Uterus (tissue), 4 donors: ENCODE measurements around the gene SLC4A4. TPM values are rescaled to one million over a fixed set of nuclear protein-coding genes. Genes with fewer than 3 reads are reported as not detected.

ENCODE experiments used
- DNase-seq, 2 donors: peaks; one replicate each; pipeline ENCODE4 v3.0.0-alpha.2; 2019 to 2020
- H3K27ac ChIP-seq, 2 donors: fragments of 200-600 bp; sonication (generic); 1 replicate in 1 of 2; 2 replicates in 1 of 2; pipeline ENCODE4 v1.5.1; 2016 to 2018
- H3K27me3 ChIP-seq, 2 donors: fragments of 200-600 bp; sonication (generic); one replicate each; pipeline ENCODE4 v1.5.1; 2018 to 2019; ENCODE audit warnings: control low read depth in 1 of 2
- H3K36me3 ChIP-seq, 2 donors: fragments of 200-600 bp; sonication (generic); one replicate each; pipeline ENCODE4 v1.5.1; 2019; ENCODE audit warnings: control low read depth in 1 of 2
- H3K4me1 ChIP-seq, 2 donors: fragments of 200-600 bp; sonication (generic); one replicate each; pipeline ENCODE4 v1.5.1; 2018 to 2019; ENCODE audit warnings: control low read depth in 1 of 2
- H3K4me3 ChIP-seq, 2 donors: fragments of 200-600 bp; sonication (generic); 1 replicate in 1 of 2; 2 replicates in 1 of 2; pipeline ENCODE4 v1.5.1; 2018 to 2019; ENCODE audit warnings: mild to moderate bottlenecking in 1 of 2
- H3K9me3 ChIP-seq, 2 donors: fragments of 200-600 bp; sonication (generic); one replicate each; pipeline ENCODE4 v1.5.1; 2019; ENCODE audit warnings: control low read depth in 1 of 2
- CTCF ChIP-seq, 4 experiments: fragments of 200-600 bp in 2 of 4; fragments of 450-650 bp in 2 of 4; sonication (generic) in 2 of 4; IDR thresholded peaks; one replicate each; pipeline ENCODE4 v1.5.1; 2016 to 2019; ENCODE audit warnings: antibody characterized with exemption in 4 of 4, mild to moderate bottlenecking in 2 of 4, moderate library complexity in 1 of 4
- POLR2A ChIP-seq, 2 donors: fragments of 450-650 bp; IDR thresholded peaks; one replicate each; pipeline ENCODE4 v1.6.1; 2016; ENCODE audit warnings: antibody characterized with exemption in 2 of 2, mild to moderate bottlenecking in 1 of 2, moderate library complexity in 1 of 2
- intact Hi-C: fragments of 100-400 bp; cut with DNase I; formaldehyde crosslinking; loops from one replicate; pipeline ENCODE4 v1.15.1; 2023; ENCODE audit warnings: low total_unique reads
- total RNA-seq, 4 donors: library from RNA; depleted of rRNA in 3 of 4; stranded (reverse); fragments of >200 nt in 3 of 4; gene quantifications; one replicate each; pipeline versions ENCODE4 v1.1.0 to v1.2.4, GENCODE V29; 2014 to 2023
- donor health status: DM: yes; HTN: yes; CAD: no.

Gene SLC4A4
- 1 to 10 TPM in 2 of 4 donors, under 1 TPM in 2; 0.29 to 9.0 (median 0.87) TPM for total RNA-seq

- H3K4me3 ChIP-seq: no peak within 1 kb of the TSS
- intact Hi-C loops: no loop called here
- no peak for DNase-seq
- no peak for TF ChIP-seq POLR2A (IDR thresholded peaks at IDR 0.05)
- no peak for TF ChIP-seq CTCF (IDR thresholded peaks at IDR 0.05)
- no peak within 1 kb of the TSS for H3K27ac ChIP-seq
- no peaks in the 10 kb centered on the region for H3K9me3 ChIP-seq
- H3K4me1 ChIP-seq: no peaks in the 10 kb centered on the region
- H3K36me3 ChIP-seq: no peaks in the 10 kb centered on the region
- no peaks in the 10 kb centered on the region for H3K27me3 ChIP-seq
Measured at GRCh38 chr4:71338846-71339593, at the start of gene SLC4A4. Gene SLC4A4 (plus strand): TSS chr4:71339020.

- H3K36me3 ChIP-seq: no peaks in the 10 kb centered on the region
- no peak overlapping the region for H3K27ac ChIP-seq
- H3K4me1 ChIP-seq: no peaks in the 10 kb centered on the region
- no peak for TF ChIP-seq POLR2A (IDR thresholded peaks at IDR 0.05)
- no peaks in the 10 kb centered on the region for H3K9me3 ChIP-seq
- no peaks in the 10 kb centered on the region for H3K27me3 ChIP-seq
- no peak for DNase-seq
- intact Hi-C loops: no loop called here
- no peak overlapping the region for H3K4me3 ChIP-seq
Measured at GRCh38 chr4:71290074-71290473, 48.7 kb upstream of the SLC4A4 start.

GRCh38 chr4:71290476-71290875 lies 48.3 kb upstream of the SLC4A4 start:
- no peak for DNase-seq
- no peaks in the 10 kb centered on the region for H3K27me3 ChIP-seq
- H3K27ac ChIP-seq: no peak overlapping the region
- no peaks in the 10 kb centered on the region for H3K36me3 ChIP-seq
- TF ChIP-seq CTCF (IDR thresholded peaks at IDR 0.05) (no peak), POLR2A (IDR thresholded peaks at IDR 0.05) (no peak)
- H3K4me1 ChIP-seq: no peaks in the 10 kb centered on the region
- H3K4me3 ChIP-seq: no peak overlapping the region
- intact Hi-C loops: no loop called here
- no peaks in the 10 kb centered on the region for H3K9me3 ChIP-seq

- TF ChIP-seq CTCF (IDR thresholded peaks at IDR 0.05) (no peak), POLR2A (IDR thresholded peaks at IDR 0.05) (no peak)
- intact Hi-C loops: no loop called here
Measured at GRCh38 chr4:71292228-71292627, 46.6 kb upstream of the SLC4A4 start.

GRCh38 chr4:71293705-71294104 lies 45.1 kb upstream of the SLC4A4 start:
- intact Hi-C loops: no loop called here
- no peaks in the 10 kb centered on the region for H3K36me3 ChIP-seq
- H3K27ac ChIP-seq: no peak overlapping the region
- TF ChIP-seq CTCF (IDR thresholded peaks at IDR 0.05) (no peak), POLR2A (IDR thresholded peaks at IDR 0.05) (no peak)
- no peak for DNase-seq
- no peaks in the 10 kb centered on the region for H3K9me3 ChIP-seq
- H3K4me3 ChIP-seq: no peak overlapping the region
- no peaks in the 10 kb centered on the region for H3K27me3 ChIP-seq
- no peaks in the 10 kb centered on the region for H3K4me1 ChIP-seq

More at GRCh38 chr4:71292228-71292627, 46.6 kb upstream of the SLC4A4 start:
- H3K9me3 ChIP-seq: no peaks in the 10 kb centered on the region
- no peaks in the 10 kb centered on the region for H3K27me3 ChIP-seq
- H3K4me1 ChIP-seq: no peaks in the 10 kb centered on the region
- H3K27ac ChIP-seq: no peak overlapping the region
- DNase-seq: no peak
- H3K4me3 ChIP-seq: no peak overlapping the region
- no peaks in the 10 kb centered on the region for H3K36me3 ChIP-seq
